HEK293 (cell line): ENCODE results near the gene KANSL2.

Source experiments
- GLI4 ChIP-seq: fragments of 450-650 bp; formaldehyde crosslinking; IDR thresholded peaks from 2 replicates; pipeline ENCODE4 v1.5.1; 2016; ENCODE audit warnings: missing biosample characterization, missing genetic modification characterization
- GLIS2 ChIP-seq: fragments of 450-650 bp; formaldehyde crosslinking; IDR thresholded peaks from 2 replicates; pipeline ENCODE4 v1.5.1; 2016; ENCODE audit warnings: missing biosample characterization, missing genetic modification characterization
- KLF10 ChIP-seq: fragments of 450-650 bp; IDR thresholded peaks from 2 replicates; pipeline ENCODE4 v1.5.1; 2018; ENCODE audit warnings: missing biosample characterization, mild to moderate bottlenecking, missing genetic modification characterization
- SCRT2 ChIP-seq: fragments of 450-650 bp; formaldehyde crosslinking; IDR thresholded peaks from 2 replicates; pipeline ENCODE4 v1.5.1; 2016; ENCODE audit warnings: missing biosample characterization, missing genetic modification characterization
- ZBTB17 ChIP-seq: fragments of 450-650 bp; formaldehyde crosslinking; IDR thresholded peaks from 2 replicates; pipeline ENCODE4 v1.5.1; 2016; ENCODE audit warnings: missing biosample characterization, missing genetic modification characterization
- ZNF10 ChIP-seq: fragments of 450-650 bp; formaldehyde crosslinking; IDR thresholded peaks from 2 replicates; pipeline ENCODE4 v1.5.1; 2017; ENCODE audit warnings: missing biosample characterization, missing genetic modification characterization
- ZNF132 ChIP-seq: fragments of 450-650 bp; formaldehyde crosslinking; IDR thresholded peaks from 2 replicates; pipeline ENCODE4 v1.5.1; 2017; ENCODE audit warnings: missing biosample characterization, missing genetic modification characterization, borderline replicate concordance
- ZNF157 ChIP-seq: fragments of 450-650 bp; formaldehyde crosslinking; IDR thresholded peaks from 2 replicates; pipeline ENCODE4 v1.5.1; 2016; ENCODE audit warnings: missing biosample characterization, missing genetic modification characterization
- ZNF24 ChIP-seq: fragments of 450-650 bp; formaldehyde crosslinking; IDR thresholded peaks from 2 replicates; pipeline ENCODE4 v1.5.1; 2016; ENCODE audit warnings: missing biosample characterization, missing genetic modification characterization
- ZNF311 ChIP-seq: fragments of 450-650 bp; formaldehyde crosslinking; IDR thresholded peaks from 2 replicates; pipeline ENCODE4 v1.5.1; 2017; ENCODE audit warnings: missing biosample characterization, missing genetic modification characterization, borderline replicate concordance
- ZNF350 ChIP-seq: fragments of 450-650 bp; formaldehyde crosslinking; IDR thresholded peaks from 2 replicates; pipeline ENCODE4 v1.5.0; 2017; ENCODE audit warnings: missing biosample characterization, mild to moderate bottlenecking, missing genetic modification characterization
- ZNF513 ChIP-seq: fragments of 450-650 bp; IDR thresholded peaks from 2 replicates; pipeline ENCODE4 v1.5.1; 2018; ENCODE audit warnings: missing biosample characterization, missing genetic modification characterization
- ZNF514 ChIP-seq: fragments of 450-650 bp; formaldehyde crosslinking; IDR thresholded peaks from 2 replicates; pipeline ENCODE4 v1.5.1; 2016; ENCODE audit warnings: missing biosample characterization, missing genetic modification characterization
- ZNF555 ChIP-seq: fragments of 450-650 bp; formaldehyde crosslinking; conservative IDR thresholded peaks from 2 replicates; pipeline ENCODE4 v1.5.1; 2017; ENCODE audit warnings: missing biosample characterization, mild to moderate bottlenecking, missing genetic modification characterization, inconsistent platforms
- ZNF610 ChIP-seq: fragments of 450-650 bp; formaldehyde crosslinking; IDR thresholded peaks from 2 replicates; pipeline ENCODE4 v1.5.1; 2016; ENCODE audit warnings: missing biosample characterization, missing genetic modification characterization, borderline replicate concordance
- ZNF664 ChIP-seq: fragments of 450-650 bp; formaldehyde crosslinking; IDR thresholded peaks from 2 replicates; pipeline ENCODE4 v1.5.1; 2016; ENCODE audit warnings: missing biosample characterization, missing genetic modification characterization
- ZNF701 ChIP-seq: fragments of 450-650 bp; formaldehyde crosslinking; IDR thresholded peaks from 2 replicates; pipeline ENCODE4 v1.5.1; 2016; ENCODE audit warnings: missing biosample characterization, missing genetic modification characterization
- ZNF768 ChIP-seq: fragments of 450-650 bp; formaldehyde crosslinking; IDR thresholded peaks from 2 replicates; pipeline ENCODE4 v1.5.1; 2018; ENCODE audit warnings: missing biosample characterization, mild to moderate bottlenecking, missing genetic modification characterization
- ZSCAN16 ChIP-seq: fragments of 450-650 bp; formaldehyde crosslinking; IDR thresholded peaks from 2 replicates; pipeline ENCODE4 v1.5.1; 2016; ENCODE audit warnings: missing biosample characterization, missing genetic modification characterization
- ZSCAN30 ChIP-seq: fragments of 450-650 bp; IDR thresholded peaks from 2 replicates; pipeline ENCODE4 v1.5.1; 2018; ENCODE audit warnings: missing biosample characterization, mild to moderate bottlenecking, missing genetic modification characterization, moderate library complexity
- ZXDB ChIP-seq: fragments of 450-650 bp; formaldehyde crosslinking; IDR thresholded peaks from 2 replicates; pipeline ENCODE4 v1.5.1; 2016; ENCODE audit warnings: missing biosample characterization, missing genetic modification characterization
- TF ChIP-seq, protein P1 (sequence below): fragments of 450-650 bp; formaldehyde crosslinking; IDR thresholded peaks from 2 replicates; pipeline ENCODE4 v1.5.1; 2016; ENCODE audit warnings: missing biosample characterization, missing genetic modification characterization, low read depth
- TF ChIP-seq, protein P2 (sequence below): IDR thresholded peaks from 2 replicates; pipeline ENCODE4 v1.6.1; 2011; ENCODE audit warnings: mild to moderate bottlenecking, low read depth, low read length, borderline replicate concordance
- TF ChIP-seq, protein P3 (sequence below): fragments of 450-650 bp; formaldehyde crosslinking; IDR thresholded peaks from 2 replicates; pipeline ENCODE4 v1.5.1; 2016; ENCODE audit warnings: missing biosample characterization, missing genetic modification characterization, borderline replicate concordance
- TF ChIP-seq, protein P4 (sequence below): fragments of 450-650 bp; formaldehyde crosslinking; IDR thresholded peaks from 2 replicates; pipeline ENCODE4 v1.5.1; 2016; ENCODE audit warnings: missing biosample characterization, missing genetic modification characterization, borderline replicate concordance

The KANSL2 gene

GRCh38 chr12:48681710-48682532 is at the start of gene KANSL2 (continued):
- TF ChIP-seq, protein P1, sequence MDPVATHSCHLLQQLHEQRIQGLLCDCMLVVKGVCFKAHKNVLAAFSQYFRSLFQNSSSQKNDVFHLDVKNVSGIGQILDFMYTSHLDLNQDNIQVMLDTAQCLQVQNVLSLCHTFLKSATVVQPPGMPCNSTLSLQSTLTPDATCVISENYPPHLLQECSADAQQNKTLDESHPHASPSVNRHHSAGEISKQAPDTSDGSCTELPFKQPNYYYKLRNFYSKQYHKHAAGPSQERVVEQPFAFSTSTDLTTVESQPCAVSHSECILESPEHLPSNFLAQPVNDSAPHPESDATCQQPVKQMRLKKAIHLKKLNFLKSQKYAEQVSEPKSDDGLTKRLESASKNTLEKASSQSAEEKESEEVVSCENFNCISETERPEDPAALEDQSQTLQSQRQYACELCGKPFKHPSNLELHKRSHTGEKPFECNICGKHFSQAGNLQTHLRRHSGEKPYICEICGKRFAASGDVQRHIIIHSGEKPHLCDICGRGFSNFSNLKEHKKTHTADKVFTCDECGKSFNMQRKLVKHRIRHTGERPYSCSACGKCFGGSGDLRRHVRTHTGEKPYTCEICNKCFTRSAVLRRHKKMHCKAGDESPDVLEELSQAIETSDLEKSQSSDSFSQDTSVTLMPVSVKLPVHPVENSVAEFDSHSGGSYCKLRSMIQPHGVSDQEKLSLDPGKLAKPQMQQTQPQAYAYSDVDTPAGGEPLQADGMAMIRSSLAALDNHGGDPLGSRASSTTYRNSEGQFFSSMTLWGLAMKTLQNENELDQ (tag by site-specific recombination): no peak
- TF ChIP-seq ZNF350 (tag by site-specific recombination) (no peak), ZNF157 (tag by site-specific recombination) (0 out of 2 replicates have a peak, but pooled peaks have one; percentile 13), ZNF10 (tag by site-specific recombination) (no peak), ZNF555 (tag by site-specific recombination) (no peak), KLF10 (no peak), GLI4 (tag by site-specific recombination) (no peak), ZNF311 (no peak), ZXDB (tag by site-specific recombination) (peak; percentile 86), ZNF768 (tag by site-specific recombination) (no peak; the same call in 1 of the 2 replicates), ZSCAN16 (0 out of 2 replicates have a peak, but pooled peaks have one; percentile 7), ZNF610 (tag by site-specific recombination) (peak; percentile 94), ZNF513 (no peak), ZNF24 (tag by site-specific recombination) (0 out of 2 replicates have a peak, but pooled peaks have one; percentile 49), ZNF701 (tag by site-specific recombination) (no peak), ZNF514 (tag by site-specific recombination) (no peak), SCRT2 (peak; percentile 98), ZSCAN30 (tag by site-specific recombination) (peak; percentile 92; the same call in 1 of the 2 replicates), GLIS2 (peak; percentile 66), ZNF132 (tag by site-specific recombination) (no peak), ZBTB17 (peak; percentile 91), ZNF664 (tag by site-specific recombination) (no peak)
- TF ChIP-seq, protein P2, sequence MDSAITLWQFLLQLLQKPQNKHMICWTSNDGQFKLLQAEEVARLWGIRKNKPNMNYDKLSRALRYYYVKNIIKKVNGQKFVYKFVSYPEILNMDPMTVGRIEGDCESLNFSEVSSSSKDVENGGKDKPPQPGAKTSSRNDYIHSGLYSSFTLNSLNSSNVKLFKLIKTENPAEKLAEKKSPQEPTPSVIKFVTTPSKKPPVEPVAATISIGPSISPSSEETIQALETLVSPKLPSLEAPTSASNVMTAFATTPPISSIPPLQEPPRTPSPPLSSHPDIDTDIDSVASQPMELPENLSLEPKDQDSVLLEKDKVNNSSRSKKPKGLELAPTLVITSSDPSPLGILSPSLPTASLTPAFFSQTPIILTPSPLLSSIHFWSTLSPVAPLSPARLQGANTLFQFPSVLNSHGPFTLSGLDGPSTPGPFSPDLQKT: no peak
- TF ChIP-seq, protein P3, sequence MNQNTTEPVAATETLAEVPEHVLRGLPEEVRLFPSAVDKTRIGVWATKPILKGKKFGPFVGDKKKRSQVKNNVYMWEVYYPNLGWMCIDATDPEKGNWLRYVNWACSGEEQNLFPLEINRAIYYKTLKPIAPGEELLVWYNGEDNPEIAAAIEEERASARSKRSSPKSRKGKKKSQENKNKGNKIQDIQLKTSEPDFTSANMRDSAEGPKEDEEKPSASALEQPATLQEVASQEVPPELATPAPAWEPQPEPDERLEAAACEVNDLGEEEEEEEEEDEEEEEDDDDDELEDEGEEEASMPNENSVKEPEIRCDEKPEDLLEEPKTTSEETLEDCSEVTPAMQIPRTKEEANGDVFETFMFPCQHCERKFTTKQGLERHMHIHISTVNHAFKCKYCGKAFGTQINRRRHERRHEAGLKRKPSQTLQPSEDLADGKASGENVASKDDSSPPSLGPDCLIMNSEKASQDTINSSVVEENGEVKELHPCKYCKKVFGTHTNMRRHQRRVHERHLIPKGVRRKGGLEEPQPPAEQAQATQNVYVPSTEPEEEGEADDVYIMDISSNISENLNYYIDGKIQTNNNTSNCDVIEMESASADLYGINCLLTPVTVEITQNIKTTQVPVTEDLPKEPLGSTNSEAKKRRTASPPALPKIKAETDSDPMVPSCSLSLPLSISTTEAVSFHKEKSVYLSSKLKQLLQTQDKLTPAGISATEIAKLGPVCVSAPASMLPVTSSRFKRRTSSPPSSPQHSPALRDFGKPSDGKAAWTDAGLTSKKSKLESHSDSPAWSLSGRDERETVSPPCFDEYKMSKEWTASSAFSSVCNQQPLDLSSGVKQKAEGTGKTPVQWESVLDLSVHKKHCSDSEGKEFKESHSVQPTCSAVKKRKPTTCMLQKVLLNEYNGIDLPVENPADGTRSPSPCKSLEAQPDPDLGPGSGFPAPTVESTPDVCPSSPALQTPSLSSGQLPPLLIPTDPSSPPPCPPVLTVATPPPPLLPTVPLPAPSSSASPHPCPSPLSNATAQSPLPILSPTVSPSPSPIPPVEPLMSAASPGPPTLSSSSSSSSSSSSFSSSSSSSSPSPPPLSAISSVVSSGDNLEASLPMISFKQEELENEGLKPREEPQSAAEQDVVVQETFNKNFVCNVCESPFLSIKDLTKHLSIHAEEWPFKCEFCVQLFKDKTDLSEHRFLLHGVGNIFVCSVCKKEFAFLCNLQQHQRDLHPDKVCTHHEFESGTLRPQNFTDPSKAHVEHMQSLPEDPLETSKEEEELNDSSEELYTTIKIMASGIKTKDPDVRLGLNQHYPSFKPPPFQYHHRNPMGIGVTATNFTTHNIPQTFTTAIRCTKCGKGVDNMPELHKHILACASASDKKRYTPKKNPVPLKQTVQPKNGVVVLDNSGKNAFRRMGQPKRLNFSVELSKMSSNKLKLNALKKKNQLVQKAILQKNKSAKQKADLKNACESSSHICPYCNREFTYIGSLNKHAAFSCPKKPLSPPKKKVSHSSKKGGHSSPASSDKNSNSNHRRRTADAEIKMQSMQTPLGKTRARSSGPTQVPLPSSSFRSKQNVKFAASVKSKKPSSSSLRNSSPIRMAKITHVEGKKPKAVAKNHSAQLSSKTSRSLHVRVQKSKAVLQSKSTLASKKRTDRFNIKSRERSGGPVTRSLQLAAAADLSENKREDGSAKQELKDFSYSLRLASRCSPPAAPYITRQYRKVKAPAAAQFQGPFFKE (tag by site-specific recombination): no peak
- TF ChIP-seq, protein P4, sequence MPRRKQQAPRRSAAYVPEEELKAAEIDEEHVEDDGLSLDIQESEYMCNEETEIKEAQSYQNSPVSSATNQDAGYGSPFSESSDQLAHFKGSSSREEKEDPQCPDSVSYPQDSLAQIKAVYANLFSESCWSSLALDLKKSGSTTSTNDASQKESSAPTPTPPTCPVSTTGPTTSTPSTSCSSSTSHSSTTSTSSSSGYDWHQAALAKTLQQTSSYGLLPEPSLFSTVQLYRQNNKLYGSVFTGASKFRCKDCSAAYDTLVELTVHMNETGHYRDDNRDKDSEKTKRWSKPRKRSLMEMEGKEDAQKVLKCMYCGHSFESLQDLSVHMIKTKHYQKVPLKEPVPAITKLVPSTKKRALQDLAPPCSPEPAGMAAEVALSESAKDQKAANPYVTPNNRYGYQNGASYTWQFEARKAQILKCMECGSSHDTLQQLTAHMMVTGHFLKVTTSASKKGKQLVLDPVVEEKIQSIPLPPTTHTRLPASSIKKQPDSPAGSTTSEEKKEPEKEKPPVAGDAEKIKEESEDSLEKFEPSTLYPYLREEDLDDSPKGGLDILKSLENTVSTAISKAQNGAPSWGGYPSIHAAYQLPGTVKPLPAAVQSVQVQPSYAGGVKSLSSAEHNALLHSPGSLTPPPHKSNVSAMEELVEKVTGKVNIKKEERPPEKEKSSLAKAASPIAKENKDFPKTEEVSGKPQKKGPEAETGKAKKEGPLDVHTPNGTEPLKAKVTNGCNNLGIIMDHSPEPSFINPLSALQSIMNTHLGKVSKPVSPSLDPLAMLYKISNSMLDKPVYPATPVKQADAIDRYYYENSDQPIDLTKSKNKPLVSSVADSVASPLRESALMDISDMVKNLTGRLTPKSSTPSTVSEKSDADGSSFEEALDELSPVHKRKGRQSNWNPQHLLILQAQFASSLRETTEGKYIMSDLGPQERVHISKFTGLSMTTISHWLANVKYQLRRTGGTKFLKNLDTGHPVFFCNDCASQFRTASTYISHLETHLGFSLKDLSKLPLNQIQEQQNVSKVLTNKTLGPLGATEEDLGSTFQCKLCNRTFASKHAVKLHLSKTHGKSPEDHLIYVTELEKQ (tag by site-specific recombination): 0 out of 2 replicates have a peak, but pooled peaks have one; percentile 13
